GM18505 (cell line): ENCODE measurements around the gene IDH3G.

Experiments
- ATAC-seq: cut with Tn5 transposase; IDR thresholded peaks from one replicate; pipeline ENCODE4 v1.9.1; 2021; ENCODE audit not compliant: unreplicated experiment
- POLR2A ChIP-seq: IDR thresholded peaks from 4 replicates; pipeline ENCODE4 v1.6.1; 2011; ENCODE audit warnings: borderline replicate concordance; ENCODE audit not compliant: insufficient read depth, insufficient read length; ENCODE audit errors: extremely low read depth

Gene IDH3G

GRCh38 chrX:153794018-153794896 lies at the start of gene IDH3G, which contains the start of gene SSR4:
Gene IDH3G, minus strand, starts transcription at chrX:153794375. Its CDS starts 49 bp downstream, at chrX:153794326.
Gene SSR4, plus strand, starts transcription at chrX:153794668. Its CDS starts 20 bp downstream, at chrX:153794688.
- TF ChIP-seq POLR2A, result peak; percentile 75
- peak; percentile 80 for ATAC-seq

DNA sequence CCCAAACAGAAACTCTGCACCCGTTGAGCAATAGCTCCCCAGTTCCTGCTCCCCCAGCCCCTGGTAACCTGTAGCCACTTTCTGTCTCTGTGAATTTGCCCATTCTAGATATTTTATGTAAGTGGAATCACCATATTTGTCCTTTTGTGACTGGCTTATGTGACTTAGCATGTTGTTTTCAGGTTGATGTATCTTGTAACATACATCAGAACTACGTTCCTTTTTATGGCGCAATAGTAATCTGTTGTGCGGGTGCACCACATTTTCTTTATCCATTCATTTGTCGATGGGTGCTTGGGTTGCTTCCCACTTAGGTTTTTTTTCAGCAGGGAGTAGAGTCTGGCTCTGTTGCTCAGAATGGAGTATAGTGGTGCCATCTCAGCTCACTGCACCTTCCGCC lies 42.7 kb upstream of the IDH3G start:
- ATAC-seq, result no peak
- TF ChIP-seq POLR2A, result no peak

- no peak for TF ChIP-seq POLR2A
- no peak for ATAC-seq
These were observed 38.6 kb upstream of the IDH3G start for GRCh38 chrX:153832728-153833127.

GRCh38 chrX:153831429-153832150 lies 37.4 kb upstream of the IDH3G start:
- no peak for TF ChIP-seq POLR2A
- no peak for ATAC-seq

DNA sequence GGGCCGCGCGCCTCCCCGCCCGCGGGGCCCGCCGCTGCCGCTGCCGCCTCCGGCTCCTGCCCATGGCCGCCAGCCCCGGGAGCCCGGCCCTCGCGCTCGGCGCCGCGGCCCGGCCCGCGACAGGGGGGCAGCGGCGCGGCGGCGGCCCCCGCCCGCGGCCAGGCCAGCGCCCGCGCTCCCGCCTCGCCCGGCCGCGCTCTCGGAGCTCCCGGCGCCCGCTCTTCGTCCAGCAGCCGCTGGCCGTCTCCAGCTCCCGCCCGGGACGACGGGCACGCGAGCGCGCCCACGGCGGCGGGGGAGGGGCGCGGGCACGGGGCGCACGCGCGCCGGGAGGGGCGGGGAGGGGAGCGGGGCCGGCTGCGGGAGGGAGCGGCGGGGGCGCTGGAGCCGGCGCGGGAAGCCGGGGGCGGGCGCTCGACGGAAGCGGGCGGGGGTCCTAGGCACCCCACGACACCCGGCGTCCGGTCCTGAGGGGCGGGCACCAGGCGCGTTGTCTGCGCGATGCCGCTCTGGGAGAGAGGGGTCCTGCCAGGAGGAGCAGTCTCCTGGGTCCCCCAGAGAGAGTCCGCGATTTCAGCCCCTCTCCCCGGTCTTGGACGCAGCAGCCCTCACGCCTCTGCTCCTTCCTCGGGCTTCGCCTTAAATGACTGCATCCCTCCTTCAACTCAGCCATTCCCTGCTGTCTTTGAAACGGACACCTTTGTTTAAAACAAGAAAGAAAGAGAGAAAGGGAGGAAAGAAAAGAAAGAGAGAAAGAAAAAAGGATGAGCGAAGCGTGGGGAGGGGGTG lies 36.7 kb upstream of the IDH3G start:
- ATAC-seq, result no peak
- TF ChIP-seq POLR2A, result no peak

DNA sequence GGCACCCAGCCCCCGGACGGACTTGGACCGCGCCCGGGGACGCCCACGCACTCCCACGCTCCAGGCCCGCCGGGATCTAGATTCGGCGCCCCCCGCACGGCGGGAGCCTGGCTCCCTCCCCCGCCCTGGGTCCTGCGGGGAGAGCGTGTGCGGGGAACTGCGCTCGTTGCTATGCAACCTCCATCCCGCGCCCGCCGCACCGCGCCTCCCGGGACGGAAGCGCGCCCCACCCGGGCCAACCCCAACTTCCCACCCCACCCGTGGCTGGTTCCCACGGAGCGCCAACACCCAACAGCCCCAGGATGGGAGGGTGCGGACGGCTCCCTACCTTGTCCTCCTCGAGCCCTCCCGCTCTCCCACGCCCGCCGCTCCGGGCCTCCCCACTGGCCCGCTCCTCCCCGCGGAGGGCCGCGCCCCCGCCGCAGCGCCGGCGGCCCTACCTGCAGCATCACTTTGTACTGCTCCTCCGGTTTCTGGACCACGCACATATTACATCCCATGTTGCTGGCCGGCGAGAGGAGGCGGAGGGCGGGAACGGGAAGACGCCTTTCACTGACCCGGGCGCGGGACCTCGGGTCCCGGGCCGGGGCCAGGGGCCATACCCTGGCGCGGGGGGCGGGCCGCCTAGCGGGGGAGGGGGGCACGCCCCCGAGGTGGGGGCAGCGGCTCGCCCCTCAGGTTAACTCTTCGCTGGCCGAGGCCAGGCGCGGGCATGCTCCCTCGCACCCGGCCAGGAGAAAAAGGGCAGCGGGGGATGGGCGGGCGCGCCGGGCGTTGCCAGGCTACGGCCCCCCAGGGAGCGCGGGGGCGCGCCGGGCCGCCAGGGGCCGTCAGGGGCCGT lies 35.8 kb upstream of the IDH3G start, which contains the start of gene PDZD4:
Gene PDZD4, minus strand, starts transcription at position 746 of the 841 bp plus-strand sequence. Its CDS starts 246 bp downstream, at position 500.
- no peak for TF ChIP-seq POLR2A
- no peak for ATAC-seq

DNA sequence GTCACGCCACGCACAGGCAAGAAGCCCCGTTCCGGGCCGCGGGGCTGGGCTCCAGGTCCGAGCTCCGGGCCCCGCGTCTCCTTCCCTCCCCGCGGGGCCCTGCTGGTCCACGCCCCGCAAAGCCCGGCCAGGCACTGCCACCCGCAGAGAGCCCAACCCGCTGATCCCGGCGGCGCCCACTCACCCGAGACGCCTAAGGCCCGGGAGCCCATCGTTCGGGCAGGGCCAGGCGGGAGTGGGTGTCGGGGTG lies 35.3 kb upstream of the IDH3G start:
- TF ChIP-seq POLR2A, result no peak
- ATAC-seq, result no peak

DNA sequence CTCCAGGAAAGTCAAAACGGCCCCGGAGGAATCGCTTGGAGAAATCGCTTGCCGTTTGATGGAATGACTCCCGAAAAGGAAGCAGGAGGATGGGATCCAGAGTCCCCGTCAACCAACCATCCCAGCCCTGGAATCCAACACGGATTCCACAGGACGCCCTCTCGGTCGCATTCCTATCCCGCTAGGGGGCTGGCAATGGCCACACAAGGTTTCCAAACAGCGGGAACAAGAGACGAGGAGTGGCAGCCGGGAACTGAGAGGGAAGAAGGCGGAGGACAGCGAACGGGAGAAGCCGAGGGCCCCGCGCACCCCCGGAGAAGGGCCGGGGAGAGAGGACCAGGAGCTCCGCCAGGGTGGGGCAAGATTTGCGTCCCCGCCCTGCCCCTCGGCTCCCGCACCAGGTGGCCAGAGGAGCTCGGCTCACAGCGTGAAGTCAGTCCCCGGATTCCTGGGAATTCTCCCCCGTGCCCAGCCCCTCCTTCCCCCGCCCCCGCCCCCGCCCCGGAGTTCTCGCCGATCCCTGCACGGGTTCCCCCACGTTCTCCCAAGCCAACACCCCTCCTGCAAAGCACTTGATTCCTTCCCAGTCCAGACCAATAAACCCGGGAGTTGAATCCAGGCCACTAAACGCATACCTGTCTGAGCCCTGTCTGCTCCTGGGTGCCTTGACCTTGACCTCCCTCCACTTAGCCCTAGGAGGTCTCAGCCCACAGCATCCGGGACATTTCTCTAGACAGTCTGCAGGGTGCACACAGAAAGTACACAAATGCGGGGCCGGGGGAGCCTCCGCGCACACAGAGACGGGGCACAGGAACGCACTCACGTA lies 34.8 kb upstream of the IDH3G start:
- no peak for TF ChIP-seq POLR2A
- no peak for ATAC-seq

DNA sequence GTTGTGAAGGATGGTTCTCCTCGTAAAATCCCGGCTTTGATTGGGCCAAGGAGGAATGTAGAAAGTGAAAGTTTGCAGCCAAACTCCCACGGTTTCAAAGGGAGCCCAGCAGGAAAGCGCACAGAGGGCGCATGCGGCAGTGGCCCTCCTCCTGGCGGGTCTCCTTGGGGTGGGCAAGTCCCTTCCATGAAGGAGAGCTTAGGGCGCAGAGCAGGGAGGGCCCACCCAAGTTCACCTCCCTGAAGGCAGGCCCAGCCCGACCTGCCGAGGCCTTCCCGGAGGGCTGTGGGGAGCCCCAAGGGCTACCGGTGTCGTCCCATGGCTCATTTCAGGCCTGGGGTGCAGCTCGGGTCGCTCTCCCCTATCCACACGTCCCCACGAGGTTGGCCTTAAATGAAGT lies 34.1 kb upstream of the IDH3G start:
- TF ChIP-seq POLR2A, result no peak
- ATAC-seq, result no peak

GRCh38 chrX:153827903-153828302 lies 33.7 kb upstream of the IDH3G start:
- no peak for ATAC-seq

DNA sequence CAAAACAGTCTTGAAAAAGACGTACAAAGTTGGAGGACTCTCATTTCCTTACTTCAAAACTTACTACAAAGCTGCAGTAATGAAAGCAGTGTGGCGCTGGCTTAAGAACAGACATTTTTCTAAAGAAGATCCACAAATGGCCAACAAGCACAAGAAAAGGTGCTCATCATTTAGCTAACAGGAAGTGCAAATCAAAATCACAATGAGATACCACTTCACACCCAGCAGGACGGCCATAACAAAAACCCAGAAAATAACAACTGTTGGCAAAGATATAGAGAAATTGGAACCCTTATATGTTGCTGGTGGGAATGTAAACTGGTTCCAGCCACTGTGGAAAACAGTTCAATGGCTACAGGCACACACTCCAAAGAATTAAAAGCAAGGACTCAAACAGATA lies 32.8 kb upstream of the IDH3G start:
- no peak for ATAC-seq
- no peak for TF ChIP-seq POLR2A

More at GRCh38 chrX:153827903-153828302, 33.7 kb upstream of the IDH3G start:
- no peak for TF ChIP-seq POLR2A

- no peak for ATAC-seq
- TF ChIP-seq POLR2A, result no peak
These were observed 30.9 kb upstream of the IDH3G start for GRCh38 chrX:153825042-153825441.

DNA sequence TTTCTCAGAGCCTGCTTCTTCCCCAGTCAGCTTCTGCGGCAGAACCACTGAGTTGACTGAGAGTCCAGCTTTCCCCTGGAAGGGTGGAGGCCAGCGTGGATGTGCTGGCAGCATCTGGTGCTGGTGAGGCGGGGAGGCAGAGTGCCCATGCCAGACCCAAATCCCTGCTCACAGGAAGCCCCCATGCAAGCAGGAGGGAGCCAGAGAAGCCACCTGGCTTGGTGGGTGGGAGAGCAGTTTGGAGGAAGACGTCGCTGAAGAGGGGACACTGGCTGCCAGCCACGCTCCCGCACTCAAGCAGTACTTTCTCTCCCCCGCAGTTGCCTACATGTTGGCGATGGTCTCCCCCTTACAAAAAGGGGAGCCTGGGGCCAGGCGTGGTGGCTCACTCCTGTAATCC lies 30.2 kb upstream of the IDH3G start:
- no peak for ATAC-seq
- no peak for TF ChIP-seq POLR2A
